Coronary artery (tissue), 2 donors: ENCODE measurements around the gene FMO2.

ENCODE experiments used
- DNase-seq: peaks from one replicate; pipeline ENCODE4 v3.0.0-alpha.2; 2017; ENCODE audit warnings: low spot score
- H3K27ac ChIP-seq, 2 donors: fragments of 200-600 bp; sonication (generic); one replicate each; pipeline ENCODE4 v1.5.1; 2016 to 2019
- H3K4me3 ChIP-seq: fragments of 200-600 bp; sonication (generic); 2 replicates; pipeline ENCODE4 v1.5.1; 2016; ENCODE audit warnings: mild to moderate bottlenecking, moderate library complexity
- CTCF ChIP-seq: fragments of 200-600 bp; sonication (generic); IDR thresholded peaks from one replicate; pipeline ENCODE4 v1.5.1; 2019; ENCODE audit warnings: antibody characterized with exemption

FMO2 gene

GRCh38 chr1:171247501-171247900 lies 62.4 kb downstream of the FMO2 start:
- DNase-seq: no peak
- TF ChIP-seq CTCF: no peak
- Histone ChIP-seq H3K27ac (no peak overlapping the region), H3K4me3 (no peak overlapping the region)

GRCh38 chr1:171248302-171248701 lies 63.2 kb downstream of the FMO2 start, which contains the start of gene FMO1:
Gene FMO1 (plus strand): TSS chr1:171248494. CDS start chr1:171258088, 9,594 bp downstream.
- TF ChIP-seq CTCF: no peak
- DNase-seq: no peak

GRCh38 chr1:171248841-171249240 lies 63.7 kb downstream of the FMO2 start:
- Histone ChIP-seq H3K4me3 (no peak overlapping the region), H3K27ac (no peak overlapping the region)
- TF ChIP-seq CTCF: no peak
- no peak for DNase-seq

More at GRCh38 chr1:171248302-171248701, 63.2 kb downstream of the FMO2 start, which contains the start of gene FMO1:
- H3K27ac ChIP-seq: no peak within 1 kb of the TSS
- H3K4me3 ChIP-seq: no peak within 1 kb of the TSS

- DNase-seq: no peak
- no peak for TF ChIP-seq CTCF
- no peak overlapping the region for H3K4me3 ChIP-seq
- no peak overlapping the region for H3K27ac ChIP-seq
Observed at GRCh38 chr1:171250263-171250662, 65.2 kb downstream of the FMO2 start.

GRCh38 chr1:171251042-171251951 lies 66.2 kb downstream of the FMO2 start:
- TF ChIP-seq CTCF: peak; percentile 33
- Histone ChIP-seq H3K27ac (peak overlapping the region in 1 of 2 donors; percentile 3), H3K4me3 (peak overlapping the region; percentile 68)
- DNase-seq: no peak

- no peak for TF ChIP-seq CTCF
- Histone ChIP-seq H3K27ac (no peak overlapping the region), H3K4me3 (peak overlapping the region; percentile 68)
- DNase-seq: no peak
Observed at GRCh38 chr1:171251952-171252300, 66.8 kb downstream of the FMO2 start.

GRCh38 chr1:171252482-171252881 lies 67.4 kb downstream of the FMO2 start:
- no peak for DNase-seq
- Histone ChIP-seq H3K4me3 (no peak overlapping the region), H3K27ac (no peak overlapping the region)
- no peak for TF ChIP-seq CTCF
